Dermis blood vessel endothelial cell (primary cell): Measurements from ENCODE around the gene BORCS5. TPM values are rescaled to one million over a fixed set of nuclear protein-coding genes. Genes with fewer than 3 reads are reported as not detected.
A peak's percentile ranks its signal among the peaks of the same experiment; 100 is the strongest.
"Not testable (repeated sequence)": the region's sequence is repeated elsewhere in the genome, so short reads cannot be mapped to it uniquely, and the experiment has no call there.

Source experiments
- DNase-seq: peaks from one replicate; pipeline ENCODE4 v3.0.0; 2010
- total RNA-seq: library from RNA; depleted of rRNA; stranded (reverse); fragments of >200 nt; gene quantifications from 2 replicates; pipeline ENCODE4 v1.2.3, GENCODE V29; 2014

BORCS5 gene
- total RNA-seq, 1 donor from 2014 or later = 2.9 TPM

DNA sequence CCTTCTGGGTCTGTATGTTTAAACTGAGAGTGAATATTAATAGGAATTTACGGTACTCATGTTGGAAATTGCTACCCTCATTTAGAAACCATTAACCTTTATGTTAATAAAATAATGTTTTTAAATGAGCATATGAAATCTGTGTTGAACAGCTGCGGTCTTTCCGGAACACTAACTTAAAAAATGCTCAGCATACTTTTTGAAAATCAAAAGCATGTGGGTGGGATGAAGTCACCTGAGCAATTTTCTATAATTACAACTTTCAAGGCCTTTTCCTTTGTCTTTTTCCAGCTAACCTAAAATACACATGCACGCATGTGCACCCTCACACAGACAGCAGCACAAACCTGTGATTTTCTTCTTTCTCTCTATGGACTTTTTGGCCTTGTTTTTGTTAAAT, 39.8 kb downstream of the BORCS5 start:
- DNase-seq = no peak

GRCh38 chr12:12397184-12397583, 40.3 kb downstream of the BORCS5 start:
- DNase-seq = no peak

DNA sequence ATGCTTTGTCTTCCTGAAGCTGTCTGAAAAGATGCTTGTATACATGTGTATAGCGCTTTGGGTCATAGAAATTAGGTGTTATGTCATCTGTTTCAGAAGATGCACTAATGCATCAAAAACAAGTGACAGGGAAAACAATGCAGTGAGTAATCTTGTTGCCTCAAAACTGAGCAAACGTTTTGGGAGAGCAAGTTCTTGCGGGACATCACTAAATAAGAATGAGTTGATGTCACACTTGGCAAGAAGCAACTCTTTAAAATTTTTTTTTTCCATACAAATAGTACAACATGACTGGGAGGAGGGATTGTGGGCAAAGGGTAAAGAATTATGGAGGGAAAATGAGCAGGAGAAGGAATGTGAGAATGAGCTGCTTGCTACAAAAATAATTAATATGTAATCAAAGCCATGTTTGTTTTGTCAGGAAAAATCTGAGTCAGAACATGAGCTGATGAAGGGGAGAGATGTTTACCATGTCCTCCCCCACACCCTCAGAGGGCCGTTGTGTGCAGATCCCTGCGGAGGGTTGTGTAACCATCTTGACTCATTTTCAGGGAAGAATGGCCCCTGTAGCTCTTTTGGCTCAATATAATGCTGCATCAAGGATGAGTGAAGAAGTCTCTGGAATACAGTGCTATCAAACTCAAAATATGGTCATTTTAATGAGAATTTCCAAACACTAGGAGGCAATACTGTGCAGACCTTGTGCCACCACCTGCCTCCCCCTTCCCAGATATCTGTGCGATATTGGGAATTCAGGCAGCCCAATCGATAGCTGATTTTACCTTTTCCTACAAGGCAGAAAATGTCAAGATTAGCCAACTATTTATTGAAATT, 41.4 kb downstream of the BORCS5 start:
- peak; percentile 78 for DNase-seq

DNA sequence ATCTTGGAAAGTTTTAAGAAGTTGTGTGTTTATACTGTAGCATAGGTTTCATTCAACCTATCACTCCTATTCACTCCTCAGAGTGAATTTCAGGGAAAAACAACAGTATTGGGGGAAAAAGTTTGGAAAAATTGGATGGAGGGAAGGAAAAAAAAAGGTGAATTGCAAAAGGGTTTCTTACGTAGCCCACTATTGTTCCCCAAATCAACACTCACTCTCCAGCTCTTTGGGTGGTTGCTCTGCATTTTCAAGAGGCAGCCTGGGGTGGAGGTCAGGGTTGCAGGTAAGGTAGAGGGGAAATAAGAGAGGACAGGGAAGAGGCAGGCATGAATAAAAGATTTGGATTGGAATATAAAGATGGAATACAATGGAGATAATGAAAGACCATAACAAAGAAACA, 42.3 kb downstream of the BORCS5 start:
- no peak for DNase-seq

DNA sequence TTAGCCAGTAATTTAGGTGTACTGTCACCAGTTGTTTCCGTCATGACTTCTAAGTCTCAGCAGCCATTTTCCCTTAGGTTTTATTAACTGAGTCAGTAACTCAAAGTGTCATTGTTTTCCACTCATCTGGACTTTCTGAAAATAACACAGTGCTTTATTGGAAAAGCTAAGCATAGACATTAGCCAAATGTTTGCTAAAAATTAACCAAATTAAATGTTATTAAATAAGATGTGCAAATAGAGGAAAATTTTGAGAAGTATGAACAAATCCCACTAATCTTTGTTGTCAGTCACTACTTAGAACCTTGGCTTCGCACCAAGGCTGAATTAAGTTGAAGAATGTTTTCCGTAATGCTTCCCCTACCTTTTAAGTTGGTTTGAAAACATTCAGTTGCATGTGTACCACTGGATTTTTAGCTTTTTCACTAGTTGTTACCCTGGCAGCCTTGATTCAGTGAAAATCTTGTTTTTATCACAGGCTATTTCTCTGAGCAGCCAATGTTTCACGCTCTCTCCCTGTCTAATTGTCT, 43.0 kb downstream of the BORCS5 start:
- DNase-seq = no peak

DNA sequence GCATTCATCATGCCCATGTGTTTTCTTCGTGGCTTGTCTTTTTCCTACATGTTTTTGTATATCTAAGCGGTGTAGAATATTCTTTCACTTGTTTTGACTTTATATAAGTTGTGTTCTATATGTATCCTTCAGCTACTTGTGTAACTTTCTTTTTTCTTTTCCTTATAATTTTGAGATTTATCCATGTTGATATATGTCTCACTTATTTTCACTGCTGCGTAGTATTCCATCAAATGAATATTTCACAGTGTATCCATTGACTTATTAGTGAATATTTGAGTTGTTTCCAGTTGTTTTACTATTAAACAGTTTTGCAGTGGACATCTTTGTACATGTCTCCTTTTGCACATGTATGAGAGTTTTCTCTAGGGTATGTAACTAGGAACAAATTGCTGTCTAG, 43.9 kb downstream of the BORCS5 start:
- DNase-seq = no peak

GRCh38 chr12:12403264-12404248, 46.7 kb downstream of the BORCS5 start:
- peak; percentile 70 for DNase-seq

DNA sequence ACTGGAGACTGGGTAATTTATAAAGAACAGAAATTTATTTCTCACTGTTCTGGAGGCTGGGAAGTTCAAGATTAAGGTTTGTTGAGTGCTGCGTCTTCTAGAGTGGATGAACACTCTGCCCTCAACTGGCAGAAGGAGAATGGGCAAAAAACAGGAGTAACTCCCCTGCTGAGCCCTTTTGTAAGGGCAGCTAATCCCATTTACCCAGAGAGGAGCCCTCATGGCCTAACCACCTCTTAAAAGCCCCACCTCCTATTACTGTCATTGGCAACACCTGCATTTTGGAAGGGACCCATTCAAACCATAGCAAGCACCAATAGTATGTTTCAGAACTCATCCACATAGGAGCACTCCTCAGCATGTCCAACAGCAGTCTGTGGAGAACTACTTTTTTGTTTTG, 47.4 kb downstream of the BORCS5 start:
- no peak for DNase-seq

GRCh38 chr12:12405882-12406281, 49.0 kb downstream of the BORCS5 start:
- DNase-seq = no peak

- no peak for DNase-seq
Observed at GRCh38 chr12:12406762-12407161, 49.9 kb downstream of the BORCS5 start.

- no peak for DNase-seq
Observed at GRCh38 chr12:12408265-12408690, 51.4 kb downstream of the BORCS5 start.

- DNase-seq = not testable (repeated sequence)
Observed at GRCh38 chr12:12409337-12409736, 52.5 kb downstream of the BORCS5 start.

DNA sequence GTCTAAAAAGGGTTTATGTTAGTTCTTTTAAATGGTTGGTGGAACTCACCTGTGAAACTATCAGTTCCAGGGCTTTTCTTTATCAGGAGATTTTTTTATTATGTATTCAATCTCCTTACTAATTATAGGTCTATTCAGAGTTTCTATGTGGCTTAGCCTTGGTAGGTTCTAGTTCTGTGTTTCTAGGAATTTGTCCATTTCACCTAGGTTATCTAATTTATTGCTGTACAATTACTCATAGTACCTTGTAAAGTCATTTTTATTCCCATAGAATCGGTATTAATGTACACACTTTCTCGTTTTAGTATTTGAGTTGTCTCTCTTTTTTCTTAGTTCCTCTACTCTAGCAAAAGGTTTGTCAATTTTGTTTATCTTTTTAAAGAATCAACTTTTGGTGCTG, 59.0 kb downstream of the BORCS5 start:
- no peak for DNase-seq

GRCh38 chr12:12419165-12419564, 62.3 kb downstream of the BORCS5 start:
- not testable (repeated sequence) for DNase-seq

- DNase-seq = no peak
Observed at GRCh38 chr12:12423367-12423766, 66.5 kb downstream of the BORCS5 start.

DNA sequence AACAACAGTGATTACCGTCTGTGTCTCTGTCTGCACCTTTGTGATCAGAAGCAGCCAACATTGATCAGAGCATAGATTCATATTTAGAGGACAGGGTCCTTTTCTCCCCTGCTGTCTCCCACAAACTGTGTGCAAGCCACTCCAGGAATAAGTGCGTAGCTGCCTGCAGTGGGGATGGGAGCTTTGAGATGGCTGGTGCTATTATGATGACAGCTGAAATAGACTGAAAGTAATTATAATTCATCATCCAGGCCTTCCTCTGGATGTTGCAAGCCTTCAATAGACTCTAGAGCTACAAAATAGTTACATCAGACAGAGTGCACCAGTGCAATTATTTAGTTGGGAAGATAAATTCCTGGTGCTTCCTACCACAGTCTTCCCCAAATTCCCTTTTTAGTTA, 68.1 kb downstream of the BORCS5 start:
- no peak for DNase-seq

- peak; percentile 78 for DNase-seq
Observed at GRCh38 chr12:12425616-12426015, 68.7 kb downstream of the BORCS5 start.

- no peak for DNase-seq
Observed at GRCh38 chr12:12427568-12427967, 70.7 kb downstream of the BORCS5 start.

DNA sequence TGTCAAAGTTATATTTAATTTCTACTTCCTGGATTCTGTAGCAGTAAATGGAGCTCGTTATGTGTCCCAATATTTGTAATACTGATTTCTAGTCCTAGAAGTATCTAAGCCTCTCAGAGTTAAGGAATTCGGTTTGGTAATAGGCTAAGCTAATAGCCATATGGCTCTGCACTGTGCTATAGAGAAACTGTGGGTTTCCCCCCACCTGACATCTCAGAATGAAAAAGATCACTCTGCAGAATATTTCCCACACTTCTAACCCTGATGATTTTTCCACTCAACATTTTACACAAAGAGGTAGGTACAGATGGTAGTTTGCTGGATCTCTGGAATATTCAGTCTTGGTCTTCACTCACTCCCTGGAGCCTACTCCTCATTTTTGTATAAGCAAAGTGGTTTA, 71.2 kb downstream of the BORCS5 start:
- DNase-seq = no peak

GRCh38 chr12:12428961-12429657, 72.2 kb downstream of the BORCS5 start:
- DNase-seq = no peak

- DNase-seq = peak; percentile 60
Observed at GRCh38 chr12:12432364-12432763, 75.5 kb downstream of the BORCS5 start.

GRCh38 chr12:12433203-12433731, 76.4 kb downstream of the BORCS5 start:
- no peak for DNase-seq
